Endothelial cell (in vitro differentiated cells): Measurements from ENCODE around the gene FHL1. TPM values are rescaled to one million over a fixed set of nuclear protein-coding genes. Genes with fewer than 3 reads are reported as not detected.

Source experiments
- DNase-seq: peaks from one replicate; pipeline ENCODE4 v3.0.0; 2021; ENCODE audit warnings: low spot score
- H3K27ac Mint-ChIP-seq: one replicate; pipeline ENCODE4 v1.8.0; 2021; ENCODE audit warnings: mixed read lengths, inconsistent platforms; ENCODE audit not compliant: unreplicated experiment
- H3K27me3 Mint-ChIP-seq: one replicate; pipeline ENCODE4 v1.8.0; 2021; ENCODE audit warnings: mild to moderate bottlenecking, moderate library complexity, mixed read lengths, inconsistent platforms; ENCODE audit not compliant: unreplicated experiment
- H3K36me3 Mint-ChIP-seq: one replicate; pipeline ENCODE4 v1.8.0; 2021; ENCODE audit warnings: mild to moderate bottlenecking, low read depth, mixed read lengths, inconsistent platforms; ENCODE audit not compliant: unreplicated experiment
- H3K4me1 Mint-ChIP-seq: one replicate; pipeline ENCODE4 v1.8.0; 2021; ENCODE audit warnings: mild to moderate bottlenecking, mixed read lengths, inconsistent platforms; ENCODE audit not compliant: unreplicated experiment
- H3K4me3 Mint-ChIP-seq: one replicate; pipeline ENCODE4 v1.8.0; 2021; ENCODE audit warnings: mild to moderate bottlenecking, mixed read lengths, inconsistent platforms; ENCODE audit not compliant: unreplicated experiment
- H3K9me3 Mint-ChIP-seq: one replicate; pipeline ENCODE4 v1.8.0; 2021; ENCODE audit warnings: mixed read lengths, inconsistent platforms; ENCODE audit not compliant: unreplicated experiment
- total RNA-seq: library from RNA; stranded (reverse); fragmentation: NEBNext Ultra II Directional; extraction: Animal tissue kit (Norgen Biotek cat#: 25700); gene quantifications from one replicate; pipeline ENCODE4 v1.2.1, GENCODE V29; 2021; ENCODE audit not compliant: unreplicated experiment
- TF ChIP-seq, protein P1 (sequence below): fragments of 200-600 bp; sonication (generic); IDR thresholded peaks from one replicate; pipeline ENCODE4 v1.5.0; 2021; ENCODE audit warnings: antibody characterized with exemption; ENCODE audit not compliant: unreplicated experiment

Gene FHL1
- total RNA-seq, 1 donor from 2014 or later = 5.6 TPM

DNA sequence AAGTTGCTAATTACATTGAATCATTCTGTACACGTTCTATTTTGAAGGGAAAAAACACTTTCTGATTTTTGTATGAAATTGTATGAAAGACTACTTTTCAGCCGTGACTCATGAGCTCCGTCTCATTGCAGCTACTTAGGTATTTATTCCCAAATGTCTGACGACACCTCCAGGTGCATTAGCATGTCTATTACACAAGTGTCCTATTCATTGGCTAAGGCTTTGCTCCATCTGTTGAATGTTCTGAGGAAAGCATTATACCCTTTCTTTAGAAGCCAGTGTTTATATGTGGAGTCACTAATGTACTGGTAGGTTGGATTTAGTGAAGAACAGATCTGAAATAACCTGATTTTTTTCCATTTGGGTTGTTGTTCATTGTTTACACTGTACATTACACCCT is 52.0 kb downstream of the FHL1 start:
- H3K36me3 Mint-ChIP-seq = no peaks in the 10 kb centered on the region
- TF ChIP-seq, protein P1, sequence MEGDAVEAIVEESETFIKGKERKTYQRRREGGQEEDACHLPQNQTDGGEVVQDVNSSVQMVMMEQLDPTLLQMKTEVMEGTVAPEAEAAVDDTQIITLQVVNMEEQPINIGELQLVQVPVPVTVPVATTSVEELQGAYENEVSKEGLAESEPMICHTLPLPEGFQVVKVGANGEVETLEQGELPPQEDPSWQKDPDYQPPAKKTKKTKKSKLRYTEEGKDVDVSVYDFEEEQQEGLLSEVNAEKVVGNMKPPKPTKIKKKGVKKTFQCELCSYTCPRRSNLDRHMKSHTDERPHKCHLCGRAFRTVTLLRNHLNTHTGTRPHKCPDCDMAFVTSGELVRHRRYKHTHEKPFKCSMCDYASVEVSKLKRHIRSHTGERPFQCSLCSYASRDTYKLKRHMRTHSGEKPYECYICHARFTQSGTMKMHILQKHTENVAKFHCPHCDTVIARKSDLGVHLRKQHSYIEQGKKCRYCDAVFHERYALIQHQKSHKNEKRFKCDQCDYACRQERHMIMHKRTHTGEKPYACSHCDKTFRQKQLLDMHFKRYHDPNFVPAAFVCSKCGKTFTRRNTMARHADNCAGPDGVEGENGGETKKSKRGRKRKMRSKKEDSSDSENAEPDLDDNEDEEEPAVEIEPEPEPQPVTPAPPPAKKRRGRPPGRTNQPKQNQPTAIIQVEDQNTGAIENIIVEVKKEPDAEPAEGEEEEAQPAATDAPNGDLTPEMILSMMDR = no peak
- H3K4me3 Mint-ChIP-seq = no peak overlapping the region

GRCh38 chrX:136200466-136200865 is 53.1 kb downstream of the FHL1 start:
- no peak for DNase-seq
- H3K27me3 Mint-ChIP-seq = no peaks in the 10 kb centered on the region
- no peak overlapping the region for H3K4me3 Mint-ChIP-seq
- H3K27ac Mint-ChIP-seq = no peak overlapping the region
- H3K9me3 Mint-ChIP-seq = no peaks in the 10 kb centered on the region
- no peaks in the 10 kb centered on the region for H3K36me3 Mint-ChIP-seq
- no peaks in the 10 kb centered on the region for H3K4me1 Mint-ChIP-seq
- TF ChIP-seq, protein P1 = no peak

More for the DNA sequence above, 52.0 kb downstream of the FHL1 start:
- Mint-ChIP-seq H3K4me1 (no peaks in the 10 kb centered on the region), H3K9me3 (no peaks in the 10 kb centered on the region), H3K27ac (no peak overlapping the region), H3K27me3 (no peaks in the 10 kb centered on the region)
- no peak for DNase-seq

GRCh38 chrX:136201601-136202000 is 54.3 kb downstream of the FHL1 start:
- Mint-ChIP-seq H3K4me1 (no peaks in the 10 kb centered on the region), H3K9me3 (no peaks in the 10 kb centered on the region), H3K36me3 (no peaks in the 10 kb centered on the region), H3K27me3 (no peaks in the 10 kb centered on the region), H3K4me3 (no peak overlapping the region), H3K27ac (no peak overlapping the region)
- no peak for DNase-seq
- TF ChIP-seq, protein P1 = no peak

DNA sequence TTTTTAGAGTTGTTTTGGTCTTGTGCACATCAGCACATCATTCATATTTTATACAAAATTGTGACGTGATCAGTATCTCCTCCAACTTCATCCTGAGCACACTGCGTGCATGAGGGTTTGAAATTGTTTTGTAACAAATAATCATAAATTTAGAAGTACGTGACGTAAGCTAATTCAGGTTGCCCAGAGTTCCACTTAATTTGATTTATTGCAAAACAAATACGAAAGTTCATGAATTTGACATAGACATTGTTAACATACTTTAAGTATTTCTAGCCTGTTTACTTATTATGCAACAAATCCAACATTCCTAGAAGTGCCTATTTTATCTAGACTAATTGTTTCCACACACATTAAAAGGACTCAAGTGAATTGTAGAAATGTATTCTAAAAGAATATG is 55.6 kb downstream of the FHL1 start:
- no peaks in the 10 kb centered on the region for H3K4me1 Mint-ChIP-seq
- DNase-seq = no peak
- H3K27me3 Mint-ChIP-seq = no peaks in the 10 kb centered on the region
- TF ChIP-seq, protein P1 = no peak
- no peaks in the 10 kb centered on the region for H3K9me3 Mint-ChIP-seq
- no peak overlapping the region for H3K4me3 Mint-ChIP-seq
- H3K27ac Mint-ChIP-seq = no peak overlapping the region
- no peaks in the 10 kb centered on the region for H3K36me3 Mint-ChIP-seq

GRCh38 chrX:136203438-136203837 is 56.1 kb downstream of the FHL1 start:
- no peaks in the 10 kb centered on the region for H3K36me3 Mint-ChIP-seq
- H3K4me3 Mint-ChIP-seq = no peak overlapping the region
- TF ChIP-seq, protein P1 = no peak
- H3K27ac Mint-ChIP-seq = no peak overlapping the region
- DNase-seq = no peak
- no peaks in the 10 kb centered on the region for H3K9me3 Mint-ChIP-seq
- no peaks in the 10 kb centered on the region for H3K4me1 Mint-ChIP-seq
- H3K27me3 Mint-ChIP-seq = no peaks in the 10 kb centered on the region
